Measurements from ENCODE around the gene AIFM3.
"Not testable (repeated sequence)": the region's sequence is repeated elsewhere in the genome, so short reads cannot be mapped to it uniquely, and the experiment has no call there.

Gene AIFM3, protein sequence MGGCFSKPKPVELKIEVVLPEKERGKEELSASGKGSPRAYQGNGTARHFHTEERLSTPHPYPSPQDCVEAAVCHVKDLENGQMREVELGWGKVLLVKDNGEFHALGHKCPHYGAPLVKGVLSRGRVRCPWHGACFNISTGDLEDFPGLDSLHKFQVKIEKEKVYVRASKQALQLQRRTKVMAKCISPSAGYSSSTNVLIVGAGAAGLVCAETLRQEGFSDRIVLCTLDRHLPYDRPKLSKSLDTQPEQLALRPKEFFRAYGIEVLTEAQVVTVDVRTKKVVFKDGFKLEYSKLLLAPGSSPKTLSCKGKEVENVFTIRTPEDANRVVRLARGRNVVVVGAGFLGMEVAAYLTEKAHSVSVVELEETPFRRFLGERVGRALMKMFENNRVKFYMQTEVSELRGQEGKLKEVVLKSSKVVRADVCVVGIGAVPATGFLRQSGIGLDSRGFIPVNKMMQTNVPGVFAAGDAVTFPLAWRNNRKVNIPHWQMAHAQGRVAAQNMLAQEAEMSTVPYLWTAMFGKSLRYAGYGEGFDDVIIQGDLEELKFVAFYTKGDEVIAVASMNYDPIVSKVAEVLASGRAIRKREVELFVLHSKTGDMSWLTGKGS

DNA sequence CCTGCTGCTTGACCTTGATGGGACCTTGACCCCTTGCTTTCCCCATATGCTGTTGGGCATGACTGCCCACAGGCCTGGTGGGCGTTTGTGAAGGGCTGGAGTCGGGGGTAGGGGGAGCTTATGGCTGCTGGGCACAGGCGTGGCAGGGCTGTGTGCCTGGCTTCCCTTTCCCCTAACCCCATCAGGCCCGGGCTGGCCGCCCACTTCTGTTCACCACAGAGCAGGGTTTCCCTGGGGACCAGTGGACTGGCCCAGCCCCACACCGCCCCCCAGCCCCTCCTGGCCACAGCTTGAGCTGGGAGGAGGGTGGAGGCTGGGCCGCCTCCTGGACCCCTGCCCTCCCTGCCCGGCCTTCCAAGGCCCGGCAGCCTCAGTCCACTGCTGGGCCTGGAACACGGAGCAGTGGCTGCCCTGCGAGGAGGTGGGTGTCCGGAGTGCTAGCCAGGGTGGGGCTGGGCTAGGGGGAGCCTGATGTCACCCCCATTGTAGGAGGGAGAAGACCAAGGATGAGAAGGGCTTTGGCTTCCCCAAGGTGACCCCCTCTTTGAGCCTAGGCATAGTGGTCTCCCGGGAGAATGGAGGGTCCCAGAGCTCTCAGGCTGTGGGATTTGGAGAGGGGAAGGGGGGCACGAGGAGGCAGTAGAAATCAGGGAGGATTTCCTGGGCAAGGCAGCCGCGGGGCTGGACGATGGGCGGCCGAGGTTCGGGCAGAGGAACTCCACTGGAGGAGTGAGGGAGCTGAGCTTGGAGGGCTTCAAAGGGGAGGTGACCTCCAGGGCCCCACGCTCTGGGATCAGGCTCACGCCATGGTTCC lies at the start of gene AIFM3:
TSS of gene AIFM3 (plus strand) at position 373 of the 814 bp plus-strand sequence. CDS start 690 bp downstream, outside the sequence.
- DNase-seq (ENCODE audit: low read depth) = no peak

DNA sequence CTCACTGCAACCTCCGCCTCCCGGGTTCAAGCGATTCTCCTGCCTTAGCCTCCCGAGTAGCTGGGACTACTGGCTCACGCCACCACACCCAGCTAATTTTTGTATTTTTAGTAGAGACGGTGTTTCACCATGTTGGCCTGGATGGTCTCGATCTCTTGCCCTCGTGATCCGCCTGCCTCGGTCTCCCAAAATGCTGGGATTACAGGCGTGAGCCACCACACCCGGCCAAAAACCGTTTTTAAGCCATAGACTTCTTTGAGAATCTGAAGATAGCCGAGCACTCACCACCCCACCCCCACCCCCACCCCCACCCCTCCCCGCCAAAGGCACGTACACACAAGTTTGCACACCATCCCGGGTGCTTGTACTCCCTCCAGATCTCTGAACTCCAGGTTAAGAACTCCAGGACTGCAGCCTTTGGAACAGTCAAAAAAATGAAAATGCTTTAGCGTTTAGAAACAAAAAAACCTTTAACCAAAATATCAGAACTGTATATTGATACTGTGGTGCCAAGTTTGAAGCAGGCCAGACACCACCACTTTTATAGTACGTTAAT lies 48.3 kb upstream of the AIFM3 start:
- no peak for DNase-seq (ENCODE audit: low read depth)

DNA sequence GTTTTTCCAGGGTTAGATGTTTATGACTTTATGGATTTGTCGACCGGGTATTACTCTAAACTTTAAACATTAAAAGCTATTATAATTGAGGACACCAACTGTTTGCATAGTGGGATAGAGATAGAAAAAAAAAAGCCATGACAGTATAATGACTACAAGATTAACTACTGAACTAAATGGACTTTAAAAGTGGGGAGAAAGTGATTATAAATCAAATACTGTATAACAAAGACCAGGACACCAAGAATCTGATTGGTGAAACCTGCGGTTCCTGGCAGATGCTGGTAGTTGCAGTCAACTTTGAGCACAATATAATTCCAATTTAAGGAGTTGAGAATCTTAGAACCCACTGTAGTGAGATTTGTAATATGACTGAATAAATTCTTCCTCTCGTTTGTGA lies 47.3 kb upstream of the AIFM3 start:
- DNase-seq (ENCODE audit: low read depth) = no peak

DNA sequence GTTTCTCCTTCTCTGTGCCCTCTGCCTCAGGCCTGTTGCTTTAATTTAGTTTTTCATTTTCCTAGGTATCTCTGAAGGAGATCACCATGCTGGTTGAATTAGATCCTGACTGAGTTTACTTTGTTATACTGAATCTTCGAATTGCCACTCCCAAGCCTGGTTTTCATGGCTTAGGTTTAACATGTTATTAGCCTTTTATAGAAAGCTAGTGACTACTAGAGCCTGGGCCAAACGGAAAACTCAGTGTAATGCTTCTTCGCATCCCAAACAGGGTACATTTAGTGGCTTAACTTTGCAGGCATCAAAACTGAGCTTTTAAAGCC lies 46.2 kb upstream of the AIFM3 start:
- no peak for DNase-seq (ENCODE audit: low read depth)

DNA sequence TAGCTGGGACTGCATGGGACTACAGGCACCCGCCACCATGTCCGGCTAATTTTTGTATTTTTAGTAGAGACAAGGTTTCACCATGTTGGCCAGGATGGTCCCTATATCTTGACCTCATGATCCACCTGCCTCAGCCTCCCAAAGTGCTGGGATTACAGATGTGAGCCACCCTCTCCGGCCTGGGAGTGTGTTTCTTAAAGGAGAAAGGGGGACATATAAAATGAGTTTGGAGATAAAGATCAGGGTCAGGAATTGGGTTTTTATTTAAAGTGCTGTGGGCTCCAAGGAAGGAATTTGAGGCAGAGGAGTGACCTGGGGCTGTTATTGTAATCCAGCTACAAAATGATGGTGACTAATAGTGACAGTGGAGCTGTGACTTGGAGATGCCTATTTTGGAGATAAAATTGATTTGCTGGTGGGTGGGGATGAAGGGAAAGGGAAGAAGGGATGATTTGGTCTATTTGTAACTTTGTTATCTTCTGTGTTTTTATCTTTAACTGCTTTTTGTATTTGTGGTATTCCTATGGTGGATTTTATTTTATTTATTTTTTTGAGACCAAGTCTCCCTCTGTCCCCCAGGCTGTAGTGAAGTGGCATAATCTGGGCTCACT lies 44.8 kb upstream of the AIFM3 start:
- DNase-seq (ENCODE audit: low read depth) = no peak

DNA sequence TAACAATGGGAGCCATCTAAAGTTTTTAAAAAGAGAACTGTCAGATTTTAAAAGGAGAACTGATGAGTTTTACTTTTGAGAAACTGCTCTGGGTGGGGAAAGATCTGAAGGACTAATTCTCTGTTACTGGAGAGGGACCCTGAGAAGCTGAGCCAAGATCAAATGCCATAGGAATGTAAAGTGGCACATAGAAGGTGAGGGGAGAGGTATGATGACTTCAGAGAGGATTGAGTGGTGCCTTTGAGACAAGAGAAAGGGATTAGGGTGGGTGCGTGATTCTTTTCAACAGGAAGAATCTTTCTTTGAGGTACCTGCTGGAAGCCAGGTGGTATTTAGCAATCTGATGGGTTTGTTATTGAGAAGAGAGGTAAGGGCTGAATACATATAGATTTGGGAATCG lies 40.8 kb upstream of the AIFM3 start:
- DNase-seq (ENCODE audit: low read depth) = no peak

DNA sequence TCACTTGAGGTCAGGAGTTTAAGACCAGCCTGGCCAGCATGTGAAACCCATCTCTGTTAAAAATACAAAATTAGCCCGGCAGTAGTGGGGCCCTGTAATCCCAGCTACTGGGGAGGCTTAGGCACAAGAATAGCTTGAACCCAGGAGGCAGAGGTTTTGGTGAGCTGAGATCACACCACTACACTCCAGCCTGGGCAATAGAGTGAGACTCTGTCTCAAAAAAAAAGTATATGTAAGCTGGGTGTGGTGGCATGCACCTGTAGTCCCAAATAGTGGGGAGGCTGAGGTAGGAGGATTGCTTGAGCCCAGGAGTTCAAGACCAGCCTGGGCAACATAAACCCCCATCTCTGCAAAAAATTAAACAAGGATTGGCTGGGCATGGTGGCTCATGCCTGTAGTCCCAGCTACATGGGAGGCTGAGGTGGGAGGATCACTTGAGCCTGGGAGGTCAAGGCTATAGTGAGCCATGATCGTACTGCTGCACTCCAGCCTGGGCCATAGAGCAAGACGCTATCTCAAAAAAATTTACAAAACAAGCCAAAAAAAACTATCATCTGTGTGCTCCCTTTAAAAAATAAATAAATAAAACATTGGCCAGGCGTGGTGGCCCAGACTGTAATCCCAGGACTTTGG lies 39.0 kb upstream of the AIFM3 start:
- no peak for DNase-seq (ENCODE audit: low read depth)

DNA sequence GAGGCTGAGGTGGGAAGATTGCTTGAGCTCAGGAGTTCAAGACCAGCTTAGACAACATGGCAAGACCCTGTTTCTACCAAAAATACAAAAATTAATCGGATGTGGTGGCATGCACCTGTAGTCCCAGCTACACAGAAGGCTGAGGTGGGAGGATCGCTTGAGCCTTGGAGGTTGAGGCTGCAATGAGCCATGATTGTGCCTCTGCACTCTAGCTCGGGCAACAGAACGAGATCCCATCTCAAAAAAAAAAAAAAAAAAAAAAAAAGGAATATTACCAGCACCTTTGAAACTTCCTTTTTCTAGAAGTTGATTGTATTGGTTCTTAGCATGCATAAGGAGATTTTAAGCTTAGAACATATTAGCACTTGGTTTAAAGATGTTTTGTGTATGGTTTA lies 38.5 kb upstream of the AIFM3 start:
- DNase-seq (ENCODE audit: low read depth) = no peak

DNA sequence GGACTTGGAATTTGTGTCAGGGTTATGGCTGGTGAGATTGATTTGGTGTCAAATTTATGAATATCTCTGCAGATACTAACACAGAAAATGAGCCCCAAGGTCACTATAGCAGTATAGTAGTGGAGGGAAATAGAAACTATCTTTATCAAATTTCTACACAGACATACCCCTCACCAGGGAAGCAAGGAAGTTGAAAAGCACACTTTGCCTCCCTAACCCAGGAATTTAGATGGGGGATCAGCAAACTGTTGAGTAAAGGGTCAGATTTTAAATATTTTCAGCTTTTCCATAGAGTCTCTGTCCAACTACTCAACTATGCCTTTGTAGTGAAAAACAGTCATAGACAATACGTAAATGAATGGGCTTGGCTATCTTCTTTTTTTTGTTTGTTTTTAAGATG lies 37.1 kb upstream of the AIFM3 start:
- DNase-seq (ENCODE audit: low read depth) = no peak

DNA sequence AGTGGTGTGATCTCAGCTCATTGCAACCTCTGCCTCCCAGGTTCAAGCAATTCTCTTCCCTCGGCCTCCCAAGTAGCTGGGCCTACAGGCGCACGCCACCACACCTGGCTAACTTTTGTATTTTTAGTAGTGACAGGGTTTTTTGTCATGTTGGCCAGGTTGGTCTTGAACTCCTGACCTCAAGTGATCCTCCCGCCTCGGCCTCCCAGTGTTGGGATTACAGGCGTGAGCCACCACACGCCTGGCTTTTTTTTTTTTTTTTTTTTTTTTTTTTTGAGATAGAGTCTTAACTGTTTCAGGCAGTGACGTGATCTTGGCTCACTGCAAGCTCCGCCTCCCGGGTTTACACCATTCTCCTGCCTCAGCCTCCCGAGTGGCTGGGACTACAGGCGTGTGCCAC lies 36.6 kb upstream of the AIFM3 start:
- not testable (repeated sequence) for DNase-seq (ENCODE audit: low read depth)

DNA sequence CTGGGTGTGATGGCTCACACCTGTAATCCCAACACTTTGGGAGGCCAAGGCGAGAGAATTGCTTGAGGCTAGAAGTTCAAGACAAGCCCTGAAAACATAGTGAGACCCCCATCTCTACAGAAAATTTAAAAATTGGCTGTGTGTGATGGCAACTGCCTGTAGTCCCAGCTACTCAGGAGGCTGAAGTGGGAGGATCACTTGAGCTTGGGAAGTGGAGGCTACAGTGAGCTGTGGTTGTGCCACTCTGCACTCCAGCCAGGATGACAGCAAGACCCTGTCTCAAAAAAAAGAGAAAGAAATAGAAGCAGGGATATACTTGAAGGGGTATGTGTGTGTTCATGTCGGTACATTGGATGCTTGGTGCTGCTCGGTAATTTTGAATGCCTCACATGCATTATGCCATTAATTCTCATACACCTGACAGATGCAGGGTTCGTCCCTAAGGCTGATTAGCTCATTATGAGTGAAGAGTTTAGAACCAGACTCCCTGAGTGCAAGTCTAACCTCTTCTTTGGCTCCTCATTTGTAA lies 35.9 kb upstream of the AIFM3 start:
- DNase-seq (ENCODE audit: low read depth) = no peak

DNA sequence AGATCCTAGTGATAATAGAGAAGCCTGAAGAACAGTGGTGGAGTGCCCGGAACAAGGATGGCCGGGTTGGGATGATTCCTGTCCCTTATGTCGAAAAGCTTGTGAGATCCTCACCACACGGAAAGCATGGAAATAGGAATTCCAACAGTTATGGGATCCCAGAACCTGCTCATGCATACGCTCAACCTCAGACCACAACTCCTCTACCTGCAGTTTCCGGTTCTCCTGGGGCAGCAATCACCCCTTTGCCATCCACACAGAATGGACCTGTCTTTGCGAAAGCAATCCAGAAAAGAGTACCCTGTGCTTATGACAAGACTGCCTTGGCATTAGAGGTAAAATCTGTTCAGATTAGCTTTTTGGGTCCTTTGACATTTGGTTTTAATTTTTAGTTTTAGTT lies 33.1 kb upstream of the AIFM3 start:
- DNase-seq (ENCODE audit: low read depth) = no peak

DNA sequence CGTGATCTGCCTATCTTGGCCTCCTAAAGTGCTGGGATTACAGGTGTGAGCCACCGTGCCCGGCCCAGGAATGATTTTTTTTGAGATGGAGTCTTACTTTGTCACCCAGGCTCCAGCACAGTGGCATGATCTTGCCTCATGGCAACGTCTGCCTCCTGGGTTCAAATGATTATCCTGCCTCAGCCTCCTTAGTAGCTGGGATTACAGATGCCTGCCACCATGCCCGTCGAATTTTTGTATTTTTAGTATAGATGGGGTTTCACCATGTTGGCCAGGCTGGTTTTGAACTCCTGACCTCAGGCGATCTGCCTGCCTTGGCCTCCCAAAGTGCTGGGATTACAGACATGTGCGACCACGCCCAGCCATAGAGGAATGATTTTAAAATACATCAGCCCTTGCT lies 32.0 kb upstream of the AIFM3 start:
- not testable (repeated sequence) for DNase-seq (ENCODE audit: low read depth)

DNA sequence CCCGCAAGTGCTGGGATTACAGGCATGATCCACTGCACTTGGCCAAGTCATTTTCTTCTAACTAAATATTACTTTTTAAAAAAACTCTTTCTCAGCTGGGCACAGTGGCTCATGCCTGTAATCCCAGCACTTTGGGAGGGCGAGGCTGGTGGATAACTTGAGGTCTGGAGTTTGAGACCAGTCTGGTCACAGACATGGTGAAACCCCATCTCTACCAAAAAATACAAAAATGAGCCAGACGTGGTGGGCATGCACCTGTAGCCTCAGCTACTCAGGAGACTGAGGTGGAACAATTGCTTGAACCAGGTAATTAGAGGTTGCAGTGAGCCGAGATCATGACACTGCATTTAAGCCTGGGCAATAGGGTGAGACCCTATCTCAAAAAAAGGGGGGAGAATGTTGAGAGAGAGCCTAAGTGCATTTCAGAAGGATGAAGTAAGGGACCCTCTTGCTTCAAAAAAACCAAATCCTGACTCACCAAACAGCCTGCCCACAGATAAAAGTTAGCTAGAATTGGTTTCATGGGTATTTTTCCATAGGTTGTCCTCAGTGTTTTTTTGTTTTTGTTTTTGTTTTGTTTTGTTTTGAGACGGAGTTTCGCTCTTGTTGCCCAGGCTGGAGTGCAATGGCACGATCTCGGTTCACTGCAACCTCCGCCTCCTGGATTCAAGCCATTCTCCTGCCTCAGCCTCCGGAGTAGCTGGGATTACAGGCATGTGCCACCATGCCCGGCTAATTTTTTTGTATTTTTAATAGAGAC lies 31.1 kb upstream of the AIFM3 start:
- DNase-seq (ENCODE audit: low read depth) = not testable (repeated sequence)

DNA sequence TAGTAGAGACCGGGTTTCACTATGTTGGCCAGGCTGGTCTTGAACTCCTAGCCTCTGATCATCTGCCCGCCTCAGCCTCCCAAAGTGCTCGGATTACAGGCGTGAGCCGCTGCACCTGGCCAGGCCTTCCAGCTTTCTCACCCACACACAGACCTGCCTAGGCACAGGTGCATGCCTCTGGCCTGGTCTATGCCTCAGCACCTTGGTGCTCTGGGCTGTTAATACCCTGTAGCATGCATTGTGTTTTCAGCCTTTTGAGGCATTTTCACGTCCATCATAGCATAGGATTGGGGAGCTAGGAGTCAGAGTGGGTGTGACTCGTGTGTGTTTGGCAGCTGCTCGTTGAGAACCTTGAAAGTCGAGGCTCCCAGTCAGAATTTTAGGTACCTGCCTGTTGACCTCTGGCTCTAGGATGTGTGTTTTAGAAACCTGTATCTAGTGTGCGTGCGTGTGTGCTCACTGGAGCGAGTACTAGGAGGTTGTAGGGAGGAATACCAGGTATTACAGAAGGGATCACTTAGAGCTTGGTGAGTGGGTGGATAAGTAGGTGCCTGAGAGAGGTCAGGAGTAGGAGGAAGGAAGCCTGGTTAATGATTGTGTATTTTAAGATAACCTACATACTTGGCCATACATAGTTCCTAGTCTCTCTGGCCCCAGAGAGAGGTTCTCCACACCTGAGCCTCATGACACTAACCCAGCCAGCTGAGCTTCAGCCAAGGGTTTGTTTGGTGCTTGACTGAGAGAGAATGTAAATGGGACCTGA lies 29.8 kb upstream of the AIFM3 start:
- DNase-seq (ENCODE audit: low read depth) = no peak

DNA sequence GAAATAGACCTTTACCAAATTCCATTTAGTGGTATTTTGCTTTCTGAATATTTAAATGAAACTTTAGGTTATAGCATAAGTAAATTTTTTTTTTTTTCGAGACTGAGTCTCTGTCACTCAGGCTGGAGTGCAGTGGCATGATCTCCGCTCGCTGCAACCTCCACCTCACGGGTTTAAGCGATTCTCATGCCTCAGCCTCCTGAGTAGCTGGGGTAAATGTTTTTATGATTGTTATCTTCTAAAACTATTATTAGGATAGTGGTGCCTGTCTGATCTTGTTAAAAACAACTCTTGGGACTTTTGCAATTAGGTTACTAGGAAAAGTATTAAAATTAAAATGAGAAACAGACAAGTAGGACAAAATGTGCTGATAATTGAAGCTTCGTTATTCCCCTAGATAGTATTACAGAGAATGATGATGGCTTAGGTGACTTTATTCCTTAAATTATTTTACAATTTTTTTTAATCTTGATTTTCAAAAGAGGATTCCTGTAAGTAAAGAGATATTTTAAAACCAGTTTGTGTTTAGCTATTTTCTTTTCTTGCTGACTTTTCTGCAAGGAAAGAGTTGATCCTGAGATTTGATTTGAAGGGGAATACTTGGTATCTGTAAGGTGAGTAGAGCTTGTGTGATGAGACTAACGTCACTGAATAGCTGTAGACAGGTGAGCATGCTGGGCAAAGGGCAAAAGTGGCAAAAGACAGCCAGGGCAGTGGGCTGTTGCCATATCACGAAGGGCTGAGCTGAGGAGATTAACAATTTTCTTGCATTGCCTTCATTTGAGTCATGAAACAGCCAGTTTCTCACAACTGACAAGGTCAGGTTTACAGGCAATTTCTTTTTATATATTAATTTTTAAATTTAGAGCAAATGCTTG lies 29.0 kb upstream of the AIFM3 start:
- no peak for DNase-seq (ENCODE audit: low read depth)

DNA sequence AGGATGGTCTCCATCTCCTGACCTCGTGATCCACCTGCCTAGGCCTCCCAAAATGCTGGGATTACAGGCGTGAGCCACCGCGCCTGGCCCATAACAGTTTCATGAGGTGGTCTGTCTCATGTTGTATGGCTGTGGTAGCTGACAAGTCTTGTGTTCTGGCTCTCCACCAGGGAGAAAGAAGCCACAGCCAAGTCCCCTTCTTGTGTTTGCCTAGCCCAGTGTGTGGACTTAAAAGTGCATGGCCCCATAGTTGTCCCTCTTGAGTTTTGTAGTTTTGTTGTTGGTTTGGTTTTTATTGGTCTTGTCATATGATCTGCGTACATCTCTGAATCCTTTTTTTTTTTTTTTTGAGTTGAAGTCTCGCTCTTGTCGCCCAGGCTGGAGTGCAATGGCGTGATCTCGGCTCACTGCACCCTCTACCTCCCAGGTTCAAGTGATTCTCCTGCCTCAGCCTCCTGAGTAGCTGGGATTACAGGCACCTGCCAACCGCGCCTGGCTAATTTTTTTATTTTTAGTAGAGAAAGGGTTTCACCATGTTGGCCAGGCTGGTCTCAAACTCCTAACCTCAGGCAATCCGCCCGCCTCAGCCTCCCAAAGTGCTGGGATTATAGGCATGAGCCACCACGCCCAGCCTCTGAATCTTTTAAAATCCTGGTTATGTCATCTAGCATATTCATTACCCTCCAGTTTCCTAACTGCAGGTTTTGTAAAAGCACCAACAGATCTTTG lies 27.4 kb upstream of the AIFM3 start:
- DNase-seq (ENCODE audit: low read depth) = not testable (repeated sequence)

DNA sequence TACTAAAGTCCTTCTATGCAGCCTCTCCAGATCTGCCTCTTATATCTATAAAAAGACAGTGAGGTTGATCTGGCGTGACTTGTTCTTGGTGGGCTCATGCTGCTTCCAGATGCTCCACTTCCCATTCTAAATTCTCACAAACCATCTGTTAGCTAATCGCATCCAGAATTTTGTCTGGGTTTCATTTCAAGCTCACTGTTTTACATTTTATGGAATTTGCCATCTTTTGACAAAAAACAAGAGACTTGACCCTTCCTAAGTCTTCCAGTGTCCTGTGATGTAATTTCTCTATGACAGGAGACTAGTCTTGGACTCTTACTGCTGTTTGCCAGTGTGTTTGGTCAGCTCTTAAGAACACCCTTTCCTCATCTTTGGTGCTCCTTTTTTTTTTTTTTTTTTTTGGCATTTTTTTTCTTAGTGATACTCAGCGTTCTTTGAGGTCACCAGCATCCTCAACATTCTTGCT lies 26.8 kb upstream of the AIFM3 start:
- DNase-seq (ENCODE audit: low read depth) = no peak
